ENCODE data around the gene CCDC13.

GRCh38 chr3:42732196-42732828 lies 40.7 kb downstream of the CCDC13 start:
- TF ChIP-seq CTCF (IDR thresholded peaks at IDR 0.05) (no peak), POLR2A (IDR thresholded peaks at IDR 0.05) (no peak)

Data from lower leg skin (tissue), 3 donors.